ENCODE measurements around the gene CLEC16A. TPM values are rescaled to one million over a fixed set of nuclear protein-coding genes. Genes with fewer than 3 reads are reported as not detected.
A peak's percentile ranks its signal among the peaks of the same experiment; 100 is the strongest.

CLEC16A gene
- total and polyA plus RNA-seq, 9 of the 15 experiments (the other 6 are each of a cell fraction or from before 2014, with no cell fraction given): 1.00 to 22.3 (median 10.0) TPM

- TF ChIP-seq SRSF7 (optimal IDR thresholded peaks at IDR 0.05; ENCODE audit: low read depth, low read length) (no peak), RBFOX2 (IDR thresholded peaks at IDR 0.05; ENCODE audit: low read depth, low read length) (peak; percentile 65), ZNF740 (CRISPR knock-in tag; IDR thresholded peaks at IDR 0.05) (peak; percentile 54; the same call in 1 of the 2 replicates), ZNF740 (tag; IDR thresholded peaks at IDR 0.05) (no peak), ZNF217 (CRISPR knock-in tag; IDR thresholded peaks at IDR 0.05) (no peak), SP2 (IDR thresholded peaks at IDR 0.05; ENCODE audit: extremely low read depth, low read depth, low read length, poor library complexity, severe bottlenecking) (no peak), ZNF23 (CRISPR knock-in tag; IDR thresholded peaks at IDR 0.05) (no peak), STAT5B (CRISPR knock-in tag; IDR thresholded peaks at IDR 0.05) (no peak), BCLAF1 (IDR thresholded peaks at IDR 0.05; ENCODE audit: borderline replicate concordance in 1 of 2, control insufficient read depth in 1 of 2, low read depth in 2 of 2, low read length in 1 of 2) (0 out of 4 replicates have a peak, but pooled peaks of 1 of the 2 experiments have one; percentile 17), VEZF1 (CRISPR knock-in tag; IDR thresholded peaks at IDR 0.05) (peak; percentile 93), NR0B1 (IDR thresholded peaks at IDR 0.05; ENCODE audit: partially characterized antibody) (no peak), ZNF324 (CRISPR knock-in tag; IDR thresholded peaks at IDR 0.05) (no peak), ARHGAP35 (IDR thresholded peaks at IDR 0.05; ENCODE audit: partially characterized antibody) (no peak), TEAD4 (IDR thresholded peaks at IDR 0.05; ENCODE audit: low read length) (peak; percentile 53), TEAD4 (CRISPR knock-in tag; IDR thresholded peaks at IDR 0.05; ENCODE audit: borderline replicate concordance) (no peak)
These were observed 257.3 kb downstream of the CLEC16A start (continued) for GRCh38 chr16:11201498-11202259.

Measured in K562 (cell line).